ENCODE measurements around the gene ENTHD1. TPM values are rescaled to one million over a fixed set of nuclear protein-coding genes. Genes with fewer than 3 reads are reported as not detected.

The ENTHD1 gene
- total RNA-seq, 4 donors from 2014 or later: not detected

GRCh38 chr22:39917197-39917643, 23.7 kb upstream of the ENTHD1 start:
- Histone ChIP-seq H3K9me3 (no peaks in the 10 kb centered on the region), H3K36me3 (no peaks in the 10 kb centered on the region), H3K27me3 (peaks cover 0 to 12% (median 0%) of the 10 kb centered on the region in 4 donors), H3K4me1 (peaks cover 0 to 58% (median 7%) of the 10 kb centered on the region in 3 donors), H3K27ac (peak overlapping the region in 1 of 4 donors; percentile 51), H3K4me3 (no peak overlapping the region)
- WGBS, 2 donors: 27 to 36% methylated on average over 5 of the region's 5 CpGs
- no peak for TF ChIP-seq POLR2A (IDR thresholded peaks at IDR 0.05)
- TF ChIP-seq, protein P1, sequence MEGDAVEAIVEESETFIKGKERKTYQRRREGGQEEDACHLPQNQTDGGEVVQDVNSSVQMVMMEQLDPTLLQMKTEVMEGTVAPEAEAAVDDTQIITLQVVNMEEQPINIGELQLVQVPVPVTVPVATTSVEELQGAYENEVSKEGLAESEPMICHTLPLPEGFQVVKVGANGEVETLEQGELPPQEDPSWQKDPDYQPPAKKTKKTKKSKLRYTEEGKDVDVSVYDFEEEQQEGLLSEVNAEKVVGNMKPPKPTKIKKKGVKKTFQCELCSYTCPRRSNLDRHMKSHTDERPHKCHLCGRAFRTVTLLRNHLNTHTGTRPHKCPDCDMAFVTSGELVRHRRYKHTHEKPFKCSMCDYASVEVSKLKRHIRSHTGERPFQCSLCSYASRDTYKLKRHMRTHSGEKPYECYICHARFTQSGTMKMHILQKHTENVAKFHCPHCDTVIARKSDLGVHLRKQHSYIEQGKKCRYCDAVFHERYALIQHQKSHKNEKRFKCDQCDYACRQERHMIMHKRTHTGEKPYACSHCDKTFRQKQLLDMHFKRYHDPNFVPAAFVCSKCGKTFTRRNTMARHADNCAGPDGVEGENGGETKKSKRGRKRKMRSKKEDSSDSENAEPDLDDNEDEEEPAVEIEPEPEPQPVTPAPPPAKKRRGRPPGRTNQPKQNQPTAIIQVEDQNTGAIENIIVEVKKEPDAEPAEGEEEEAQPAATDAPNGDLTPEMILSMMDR (IDR thresholded peaks at IDR 0.05): no peak
- no peak for DNase-seq
- intact Hi-C loops (cut with DNase I): no loop called here

DNA sequence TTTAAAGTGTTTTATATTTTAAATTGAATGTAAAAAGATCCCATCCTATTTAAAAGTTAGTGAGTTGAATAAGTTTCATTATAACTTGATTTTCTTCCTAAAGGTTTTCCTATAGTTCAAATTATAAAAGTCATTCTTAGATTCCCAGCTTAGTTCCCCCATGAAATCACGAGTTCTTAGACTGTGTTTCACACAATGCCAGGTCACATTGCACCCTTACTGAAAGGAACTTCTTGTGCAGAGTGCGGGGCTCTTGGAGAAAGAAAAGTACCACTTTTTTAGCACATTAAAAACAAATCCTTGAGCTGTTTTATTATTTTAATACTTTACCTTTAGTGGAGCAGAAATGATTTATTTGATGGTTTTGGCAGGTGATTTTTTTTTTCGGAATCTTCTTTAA, 22.9 kb upstream of the ENTHD1 start:
- Histone ChIP-seq H3K9me3 (no peaks in the 10 kb centered on the region), H3K36me3 (no peaks in the 10 kb centered on the region), H3K27me3 (peaks cover 0 to 19% (median 0%) of the 10 kb centered on the region in 4 donors), H3K4me3 (no peak overlapping the region), H3K4me1 (peaks cover 0 to 58% (median 7%) of the 10 kb centered on the region in 3 donors), H3K27ac (peak overlapping the region in 1 of 4 donors; percentile 51)
- 53 to 64% methylated on average over 3 of the region's 3 CpGs for WGBS, 2 donors
- DNase-seq: no peak
- TF ChIP-seq, protein P1 (IDR thresholded peaks at IDR 0.05): no peak
- no peak for TF ChIP-seq POLR2A (IDR thresholded peaks at IDR 0.05)
- intact Hi-C loops (cut with DNase I): no loop called here

DNA sequence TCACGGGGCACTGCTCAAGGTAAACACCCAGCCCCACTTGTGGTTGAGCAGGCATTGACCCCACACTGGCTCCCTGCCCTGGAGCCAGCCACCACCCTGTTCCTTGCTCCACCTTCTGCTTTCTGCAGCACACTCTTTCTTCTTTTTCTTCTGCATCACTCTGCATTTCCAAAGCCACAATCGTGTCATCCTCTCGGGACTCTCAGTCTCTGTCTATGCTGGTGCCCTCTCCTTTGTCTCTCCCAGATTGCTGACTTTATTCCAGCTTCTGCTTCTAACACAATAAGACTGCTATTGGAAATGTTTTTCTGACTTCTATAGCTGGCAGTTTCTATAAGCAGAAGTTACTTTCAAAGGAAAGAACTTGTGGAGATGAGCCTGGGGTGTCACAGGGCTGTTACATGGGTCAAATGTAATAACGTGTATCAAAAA, 21.8 kb upstream of the ENTHD1 start:
- WGBS, 2 donors: 38 to 40% methylated on average over 4 of the region's 4 CpGs
- Histone ChIP-seq H3K27ac (peak overlapping the region in 1 of 4 donors; percentile 51), H3K4me1 (peaks cover 0 to 55% (median 7%) of the 10 kb centered on the region in 3 donors), H3K36me3 (no peaks in the 10 kb centered on the region), H3K9me3 (no peaks in the 10 kb centered on the region), H3K4me3 (no peak overlapping the region), H3K27me3 (peaks cover 0 to 20% (median 0%) of the 10 kb centered on the region in 4 donors)
- no peak for TF ChIP-seq POLR2A (IDR thresholded peaks at IDR 0.05)
- TF ChIP-seq, protein P1 (IDR thresholded peaks at IDR 0.05): no peak
- intact Hi-C loops (cut with DNase I): no loop called here
- no peak for DNase-seq

GRCh38 chr22:39914584-39914983, 21.0 kb upstream of the ENTHD1 start:
- Histone ChIP-seq H3K36me3 (no peaks in the 10 kb centered on the region), H3K4me1 (peaks cover 0 to 53% (median 7%) of the 10 kb centered on the region in 3 donors), H3K27ac (no peak overlapping the region), H3K4me3 (no peak overlapping the region), H3K9me3 (no peaks in the 10 kb centered on the region), H3K27me3 (peaks cover 0 to 28% (median 0%) of the 10 kb centered on the region in 4 donors)
- 78 to 83% methylated on average over 9 of the region's 9 CpGs for WGBS, 2 donors
- intact Hi-C loops (cut with DNase I): no loop called here
- no peak for TF ChIP-seq POLR2A (IDR thresholded peaks at IDR 0.05)
- TF ChIP-seq, protein P1 (IDR thresholded peaks at IDR 0.05): no peak
- no peak for DNase-seq

- intact Hi-C loops (cut with DNase I): no loop called here
Observed at GRCh38 chr22:39913886-39914285, 20.3 kb upstream of the ENTHD1 start.

More at GRCh38 chr22:39913886-39914285, 20.3 kb upstream of the ENTHD1 start:
- TF ChIP-seq POLR2A (IDR thresholded peaks at IDR 0.05): no peak
- TF ChIP-seq, protein P1 (IDR thresholded peaks at IDR 0.05): no peak
- Histone ChIP-seq H3K27me3 (peaks cover 0 to 28% (median 0%) of the 10 kb centered on the region in 4 donors), H3K4me3 (no peak overlapping the region), H3K4me1 (peaks cover 0 to 47% (median 7%) of the 10 kb centered on the region in 3 donors), H3K36me3 (no peaks in the 10 kb centered on the region), H3K27ac (peak overlapping the region in 1 of 4 donors; percentile 17), H3K9me3 (no peaks in the 10 kb centered on the region)
- no peak for DNase-seq
- 55 to 66% methylated on average over 2 of the region's 2 CpGs for WGBS, 2 donors
